IMR-90 (cell line): ENCODE data around the gene ARID4B. TPM values are rescaled to one million over a fixed set of nuclear protein-coding genes. Genes with fewer than 3 reads are reported as not detected.

Source experiments
- ATAC-seq: fragments of 200-7000 bp; cut with Tn5 transposase; 2 replicates; pipeline ENCODE4 v1.9.1; 2020; ENCODE audit warnings: low read depth, mild to moderate bottlenecking, moderate library complexity
- BruUV-seq: library from RNA; stranded (reverse); fragments of 400-500 nt; replicated peaks from 2 replicates; lab custom pipeline; 2021; lab: Mats Ljungman, UMichigan
- CTCF ChIA-PET: fragments of 300-600 bp; formaldehyde crosslinking; extraction: SDS; loops from one replicate; lab custom pipeline; 2021; ENCODE audit warnings: antibody characterized with exemption; lab: Yijun Ruan, JAX
- POLR2A ChIA-PET: fragments of 300-600 bp; sonication (Branson Sonifier 250); formaldehyde crosslinking; loops from one replicate; lab custom pipeline; 2022; ENCODE audit warnings: antibody characterized with exemption; ENCODE audit not compliant: unreplicated experiment; lab: Charles Lee
- DNase-seq: peaks from one replicate; pipeline ENCODE4 v3.0.0; 2013
- H2AFZ ChIP-seq: replicated peaks from 2 replicates; pipeline ENCODE3; 2013; ENCODE audit warnings: low read length, mild to moderate bottlenecking; ENCODE audit not compliant: poor library complexity
- H2AK5ac ChIP-seq: 2 replicates; pipeline ENCODE4 v1.6.1; 2013; ENCODE audit warnings: low read depth, low read length, inconsistent platforms
- H2AK9ac ChIP-seq: replicated peaks from 2 replicates; pipeline ENCODE3; 2013; ENCODE audit warnings: mild to moderate bottlenecking, low read depth, low read length, moderate library complexity; ENCODE audit not compliant: poor library complexity
- H2BK120ac ChIP-seq: 2 replicates; pipeline ENCODE4 v1.6.1; 2013; ENCODE audit warnings: low read depth, low read length, inconsistent platforms
- H2BK15ac ChIP-seq: 3 replicates; pipeline ENCODE4 v1.6.1; 2013; ENCODE audit warnings: low read depth, low read length, inconsistent platforms
- H2BK20ac ChIP-seq: 2 replicates; pipeline ENCODE4 v1.6.1; 2013; ENCODE audit warnings: low read depth, mild to moderate bottlenecking, inconsistent platforms, low read length, moderate library complexity
- H2BK5ac ChIP-seq: 2 replicates; pipeline ENCODE4 v1.6.1; 2013; ENCODE audit warnings: mild to moderate bottlenecking, low read depth, low read length, inconsistent platforms; ENCODE audit not compliant: poor library complexity, severe bottlenecking
- H3K14ac ChIP-seq: replicated peaks from 2 replicates; pipeline ENCODE4 v1.6.1; 2013; ENCODE audit warnings: low read depth, low read length, inconsistent platforms
- H3K18ac ChIP-seq: 2 replicates; pipeline ENCODE4 v1.6.1; 2013; ENCODE audit warnings: low read depth, low read length, control low read depth
- H3K23ac ChIP-seq: 2 replicates; pipeline ENCODE4 v1.6.1; 2013; ENCODE audit warnings: low read depth, low read length, inconsistent platforms
- H3K27ac ChIP-seq: 2 replicates; pipeline ENCODE4 v1.5.1; 2013; ENCODE audit warnings: mild to moderate bottlenecking, control low read depth, low read length; ENCODE audit not compliant: insufficient read depth
- H3K27me3 ChIP-seq: 2 replicates; pipeline ENCODE4 v1.6.1; 2013; ENCODE audit warnings: low read length; ENCODE audit not compliant: control insufficient read depth, insufficient read depth
- H3K36me3 ChIP-seq: 2 replicates; pipeline ENCODE4 v1.6.1; 2013; ENCODE audit warnings: low read length, mixed read lengths; ENCODE audit not compliant: control insufficient read depth, insufficient read depth
- H3K4ac ChIP-seq: 2 replicates; pipeline ENCODE4 v1.6.1; 2013; ENCODE audit warnings: low read depth, low read length, inconsistent platforms
- H3K4me1 ChIP-seq: 2 replicates; pipeline ENCODE4 v1.6.1; 2013; ENCODE audit warnings: low read length, mixed read lengths; ENCODE audit not compliant: control insufficient read depth, insufficient read depth
- H3K4me2 ChIP-seq: 2 replicates; pipeline ENCODE4 v1.6.1; 2013; ENCODE audit warnings: low read depth, mild to moderate bottlenecking, control low read depth, low read length, moderate library complexity
- H3K4me3 ChIP-seq: 2 replicates; pipeline ENCODE4 v1.5.1; 2013; ENCODE audit warnings: low read depth, mild to moderate bottlenecking, control low read depth, low read length, moderate library complexity; ENCODE audit not compliant: insufficient read depth
- H3K56ac ChIP-seq: 2 replicates; pipeline ENCODE4 v1.6.1; 2013; ENCODE audit warnings: low read length, inconsistent platforms; ENCODE audit not compliant: insufficient read depth; ENCODE audit errors: extremely low read depth
- H3K79me1 ChIP-seq, 2 experiments: 2 replicates each; pipeline ENCODE4 v1.6.1; 2013; ENCODE audit warnings: low read length in 2 of 2, inconsistent platforms in 1 of 2, low read depth in 1 of 2
- H3K9ac ChIP-seq: 2 replicates; pipeline ENCODE4 v1.6.1; 2013; ENCODE audit warnings: low read depth, low read length, control low read depth
- H3K9me1 ChIP-seq: 2 replicates; pipeline ENCODE4 v1.6.1; 2013; ENCODE audit warnings: low read length, inconsistent platforms; ENCODE audit not compliant: insufficient read depth
- H3K9me3 ChIP-seq: 2 replicates; pipeline ENCODE4 v1.6.1; 2013; ENCODE audit warnings: low read length; ENCODE audit not compliant: control insufficient read depth, insufficient read depth
- H4K20me1 ChIP-seq: 2 replicates; pipeline ENCODE4 v1.6.1; 2013; ENCODE audit warnings: low read length, inconsistent platforms; ENCODE audit not compliant: insufficient read depth
- H4K5ac ChIP-seq: 2 replicates; pipeline ENCODE4 v1.6.1; 2013; ENCODE audit warnings: mild to moderate bottlenecking, low read depth, low read length, control low read depth
- H4K8ac ChIP-seq, 2 experiments: 2 replicates each; pipeline ENCODE4 v1.6.1; 2013; ENCODE audit warnings: low read depth in 2 of 2, low read length in 2 of 2, control low read depth in 1 of 2, inconsistent platforms in 1 of 2
- H4K91ac ChIP-seq: 2 replicates; pipeline ENCODE4 v1.6.1; 2013; ENCODE audit warnings: low read depth, low read length, inconsistent platforms; ENCODE audit not compliant: insufficient read depth
- BHLHE40 ChIP-seq: fragments of 150-350 bp; IDR thresholded peaks from 2 replicates; pipeline ENCODE4 v1.6.1; 2016; ENCODE audit warnings: mild to moderate bottlenecking, low read depth, low read length
- CHD1 ChIP-seq: IDR thresholded peaks from 2 replicates; pipeline ENCODE4 v1.6.1; 2012; ENCODE audit warnings: low read depth, low read length, improper control_type of control experiment
- FOS ChIP-seq: fragments of 150-350 bp; IDR thresholded peaks from 2 replicates; pipeline ENCODE4 v1.6.1; 2016; ENCODE audit warnings: low read depth, low read length
- MAZ ChIP-seq: IDR thresholded peaks from 2 replicates; pipeline ENCODE4 v1.6.1; 2012; ENCODE audit warnings: low read depth, mild to moderate bottlenecking, low read length, improper control_type of control experiment, moderate library complexity, borderline replicate concordance
- POLR2A ChIP-seq: IDR thresholded peaks from 2 replicates; pipeline ENCODE4 v1.6.1; 2012; ENCODE audit warnings: mild to moderate bottlenecking, low read depth, low read length
- RAD21 ChIP-seq: IDR thresholded peaks from 2 replicates; pipeline ENCODE4 v1.6.1; 2012; ENCODE audit warnings: low read length, improper control_type of control experiment
- SMC3 ChIP-seq: fragments of 150-350 bp; IDR thresholded peaks from 2 replicates; pipeline ENCODE4 v1.6.1; 2016; ENCODE audit warnings: low read depth, mild to moderate bottlenecking, antibody characterized with exemption, low read length, moderate library complexity
- WGBS, 2 experiments: methylation state at CpG; one replicate each; pipeline versions ENCODE4 v1.1.5 to v1.1.7; 2013; ENCODE audit warnings: missing lambda C conversion rate in 2 of 2; ENCODE audit not compliant: insufficient read length in 1 of 2; ENCODE audit errors: extremely low coverage in 2 of 2; 5-methylcytosine and 5-hydroxymethylcytosine counted together
- dilution Hi-C: fragments of 300-500 bp; cut with HindIII; formaldehyde crosslinking; loops from one replicate; pipeline ENCODE4 v1.14.3; 2018; ENCODE audit warnings: low sequenced_read_pairs; ENCODE audit not compliant: unreplicated experiment
- in situ Hi-C: fragments of 300-500 bp; cut with MboI; formaldehyde crosslinking; loops from 3 replicates; pipeline ENCODE4 v1.14.3; 2019; ENCODE audit warnings: low sequenced_read_pairs, inconsistent platforms, mixed read lengths
- intact Hi-C: fragments of 100-400 bp; cut with micrococcal nuclease; formaldehyde crosslinking; loops from 2 replicates; pipeline ENCODE4 v1.10.0; 2022
- polyA plus RNA-seq, 3 experiments: library from polyadenylated mRNA; depleted of rRNA; stranded (reverse); fragments of >200 nt; gene quantifications; 2 replicates each; pipeline ENCODE4 v1.2.3, GENCODE V29; 2012; ENCODE audit warnings: low replicate concordance in 1 of 3
- total RNA-seq: library from RNA; depleted of rRNA; stranded (reverse); fragments of >200 nt; gene quantifications from 2 replicates; pipeline ENCODE4 v1.2.3, GENCODE V29; 2012

The ARID4B gene
- total and polyA plus RNA-seq, 2 of the 4 experiments (the other 2 are of a cell fraction) = 8.5 to 16.0 TPM

- ChIA-PET POLR2A (no interaction called here), CTCF (no interaction called here)
- no peak overlapping the region for H3K27ac ChIP-seq
- H2AK5ac ChIP-seq = no peak overlapping the region
- no peak overlapping the region for H3K56ac ChIP-seq
- no peak overlapping the region for H3K23ac ChIP-seq
- no peak overlapping the region for H2BK20ac ChIP-seq
- no peak overlapping the region for H4K8ac ChIP-seq
- no peak overlapping the region for H4K5ac ChIP-seq
- no peak overlapping the region for H3K14ac ChIP-seq
- no TSS peak for BruUV-seq
- TF ChIP-seq CHD1 (no peak), POLR2A (no peak), SMC3 (no peak), BHLHE40 (no peak), FOS (no peak), MAZ (no peak), RAD21 (no peak)
- no peak overlapping the region for H4K91ac ChIP-seq
- H2BK5ac ChIP-seq = no peak overlapping the region
- no peaks in the 10 kb centered on the region for H3K27me3 ChIP-seq
- H3K9ac ChIP-seq = no peak overlapping the region
- H3K4me1 ChIP-seq = peaks cover 5% of the 10 kb centered on the region
- H2AK9ac ChIP-seq = no peak overlapping the region
- H3K4me2 ChIP-seq = no peak overlapping the region
- no peak for DNase-seq
- dilution Hi-C loops = no loop called here
- no peak overlapping the region for H3K18ac ChIP-seq
- no peaks in the 10 kb centered on the region for H3K9me3 ChIP-seq
- H2BK120ac ChIP-seq = no peak overlapping the region
- H4K20me1 ChIP-seq = no peaks in the 10 kb centered on the region
- H3K9me1 ChIP-seq = peaks cover 3% of the 10 kb centered on the region; the same call in 1 of the 2 replicates
- no peak overlapping the region for H2BK15ac ChIP-seq
- H3K36me3 ChIP-seq = peaks cover 51% of the 10 kb centered on the region
- no peak for ATAC-seq
- H3K79me1 ChIP-seq = peaks cover 17 to 39% of the 10 kb centered on the region in 2 experiments
- H3K4ac ChIP-seq = no peak overlapping the region
- intact Hi-C loops = no loop called here
- no peak overlapping the region for H3K4me3 ChIP-seq
- WGBS, 2 experiments = no CpG with 5 or more reads among the region's 5 CpGs
- in situ Hi-C loops = no loop called here
- H2AFZ ChIP-seq = no peak overlapping the region
Observed at GRCh38 chr1:235139315-235139714, 188.7 kb downstream of the ARID4B start.
